ENCODE data around the gene GP1BB. TPM values are rescaled to one million over a fixed set of nuclear protein-coding genes. Genes with fewer than 3 reads are reported as not detected.

Gene GP1BB
- total RNA-seq, 1 experiment from 2014 or later: 4.3 TPM

DNA sequence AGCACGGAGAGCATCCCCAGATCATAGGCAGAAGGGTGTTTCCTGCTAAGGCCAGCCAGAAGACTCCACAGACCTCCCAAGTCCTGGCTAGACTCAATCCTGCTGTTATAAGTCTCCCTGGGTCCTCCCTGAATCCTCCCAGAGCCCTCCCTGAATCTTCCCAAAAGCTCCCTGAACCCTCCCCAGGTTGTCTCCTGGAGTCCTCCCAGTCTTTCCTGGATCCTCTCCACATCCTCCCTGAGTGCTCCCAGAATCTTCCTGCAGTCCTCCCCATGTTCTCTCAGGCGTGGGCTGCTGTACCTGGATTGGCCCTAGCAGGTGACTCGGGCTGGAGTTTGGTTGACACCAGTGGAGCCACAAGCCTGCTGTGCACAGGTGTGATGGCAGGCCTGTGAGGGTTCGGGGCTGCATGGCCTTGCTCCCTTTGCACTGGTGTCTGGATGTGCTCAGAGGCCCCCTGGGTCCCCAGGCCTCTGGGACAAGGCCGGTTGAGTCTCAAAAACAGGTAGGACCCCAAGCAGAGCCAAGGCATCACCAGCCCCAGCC, 11.6 kb downstream of the GP1BB start:
- POLR2A ChIA-PET: no interaction called here
- ATAC-seq (no peak), DNase-seq (ENCODE audit: low spot score) (no peak)
- Mint-ChIP-seq H3K27me3 (ENCODE audit: low read depth) (peaks cover 7% of the 10 kb centered on the region), H3K36me3 (no peaks in the 10 kb centered on the region), H3K4me1 (no peaks in the 10 kb centered on the region), H3K4me3 (no peak overlapping the region), H3K9me3 (no peaks in the 10 kb centered on the region), H3K27ac (no peak overlapping the region)
- TF ChIP-seq ZNF317 (CRISPR knock-in tag; IDR thresholded peaks at IDR 0.05; ENCODE audit: borderline replicate concordance, low read depth): no peak
- TF ChIP-seq ZNF263 (CRISPR knock-in tag; IDR thresholded peaks at IDR 0.05; ENCODE audit: low read depth): peak; percentile 78; the same call in 1 of the 2 replicates
- TF ChIP-seq SP1 (CRISPR knock-in tag; conservative IDR thresholded peaks at IDR 0.05): no peak
- CTCF ChIA-PET: interaction anchor here (0.7 to 1.2 kb wide), 2 partner anchors 11 to 175 kb away, joined by 3 read pairs; no protein-coding TSS in a partner anchor

DNA sequence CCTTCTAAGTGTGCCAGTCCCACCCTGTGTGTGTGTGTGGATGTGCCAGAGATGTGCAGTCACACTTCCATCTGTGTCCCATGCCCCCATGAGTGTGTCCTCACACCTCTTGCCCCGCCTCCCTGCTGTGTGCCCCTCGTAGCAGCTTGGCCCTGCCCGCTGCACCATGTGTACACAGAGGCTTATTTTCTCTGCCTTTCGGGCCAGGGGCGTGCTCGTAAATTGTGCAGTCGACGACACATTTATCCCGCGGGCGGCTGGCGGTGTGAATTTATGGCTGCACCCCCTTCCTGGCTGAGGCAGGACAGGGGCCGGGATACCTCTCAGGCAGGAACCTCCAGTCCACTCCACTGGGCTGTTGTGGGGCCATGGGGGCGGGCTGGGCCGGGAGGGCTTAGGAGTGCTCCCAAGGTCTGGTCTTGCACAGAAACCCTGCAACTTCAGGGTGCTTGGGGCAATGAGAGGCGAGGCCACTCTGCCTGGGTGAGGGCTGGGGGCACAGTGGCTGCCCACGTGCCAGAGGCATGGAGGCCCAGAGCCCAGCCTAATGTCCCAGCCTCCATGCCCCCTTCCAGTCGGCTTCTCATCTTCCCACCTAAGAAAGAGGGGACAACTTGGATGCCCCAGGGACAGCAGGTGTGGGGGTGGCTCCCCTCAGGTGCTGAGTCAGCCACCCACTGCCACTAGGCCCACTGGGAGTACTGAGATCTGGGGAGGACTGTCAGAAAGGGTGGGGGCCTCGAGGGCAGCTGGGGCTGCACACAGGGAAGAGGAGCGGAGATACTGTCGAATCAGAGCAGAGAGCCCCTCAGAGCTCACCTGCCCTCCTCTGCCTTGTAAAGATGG, 12.5 kb downstream of the GP1BB start:
- DNase-seq (ENCODE audit: low spot score): no peak
- no peaks in the 10 kb centered on the region for H3K9me3 Mint-ChIP-seq
- ATAC-seq: no peak
- H3K27ac Mint-ChIP-seq: no peak overlapping the region
- ChIA-PET CTCF (interaction anchor here (1.2 kb wide), 1 partner anchor 12 kb away, joined by 3 read pairs; no protein-coding TSS in a partner anchor), POLR2A (no interaction called here)
- TF ChIP-seq ATF2 (CRISPR knock-in tag; IDR thresholded peaks at IDR 0.05; ENCODE audit: borderline replicate concordance, low read depth) (no peak), TEAD4 (CRISPR knock-in tag; IDR thresholded peaks at IDR 0.05) (no peak), SMAD4 (CRISPR knock-in tag; IDR thresholded peaks at IDR 0.05) (no peak), ZNF263 (CRISPR knock-in tag; IDR thresholded peaks at IDR 0.05; ENCODE audit: low read depth) (no peak), ZNF532 (CRISPR knock-in tag; IDR thresholded peaks at IDR 0.05; ENCODE audit: borderline replicate concordance) (no peak), ZNF138 (CRISPR knock-in tag; conservative IDR thresholded peaks at IDR 0.05) (no peak), CREM (CRISPR knock-in tag; IDR thresholded peaks at IDR 0.05) (no peak)
- no peaks in the 10 kb centered on the region for H3K36me3 Mint-ChIP-seq
- H3K27me3 Mint-ChIP-seq (ENCODE audit: low read depth): no peaks in the 10 kb centered on the region
- H3K4me1 Mint-ChIP-seq: no peaks in the 10 kb centered on the region
- no peak overlapping the region for H3K4me3 Mint-ChIP-seq

- no peak overlapping the region for H3K27ac Mint-ChIP-seq
- no peak for DNase-seq (ENCODE audit: low spot score)
- TF ChIP-seq ELF4 (CRISPR knock-in tag; IDR thresholded peaks at IDR 0.05; ENCODE audit: low read depth): no peak
- no peak for TF ChIP-seq ZNF416 (CRISPR knock-in tag; IDR thresholded peaks at IDR 0.05)
- no peak for TF ChIP-seq NR1H2 (CRISPR knock-in tag; IDR thresholded peaks at IDR 0.05)
- TF ChIP-seq NR2C2 (CRISPR knock-in tag; IDR thresholded peaks at IDR 0.05): no peak
- TF ChIP-seq EMX1 (CRISPR knock-in tag; IDR thresholded peaks at IDR 0.05): no peak
- no peak for TF ChIP-seq SMAD3 (CRISPR knock-in tag; IDR thresholded peaks at IDR 0.05; ENCODE audit: borderline replicate concordance)
- TF ChIP-seq ZNF263 (CRISPR knock-in tag; IDR thresholded peaks at IDR 0.05; ENCODE audit: low read depth): no peak
- H3K4me1 Mint-ChIP-seq: no peaks in the 10 kb centered on the region
- ChIA-PET POLR2A (no interaction called here), CTCF (interaction anchor here (0.8 kb wide), 1 partner anchor 172 kb away, joined by 5 read pairs; no protein-coding TSS in a partner anchor)
- no peaks in the 10 kb centered on the region for H3K9me3 Mint-ChIP-seq
- H3K4me3 Mint-ChIP-seq: no peak overlapping the region
- no peak for ATAC-seq
- no peaks in the 10 kb centered on the region for H3K36me3 Mint-ChIP-seq
- H3K27me3 Mint-ChIP-seq (ENCODE audit: low read depth): no peaks in the 10 kb centered on the region
Observed at GRCh38 chr22:19737846-19738663, 14.7 kb downstream of the GP1BB start.

Data from WTC11 (cell line).